Neural cell (in vitro differentiated cells): ENCODE data around the gene SPG11. TPM values are rescaled to one million over a fixed set of nuclear protein-coding genes. Genes with fewer than 3 reads are reported as not detected.

ENCODE experiments used
- H2AFZ ChIP-seq: fragments of 200-600, 300-800 bp; sonication (generic), shearing (Covaris generic); 2 replicates; pipeline ENCODE4 v1.6.0; 2014; ENCODE audit warnings: low read depth, mild to moderate bottlenecking, antibody characterized with exemption, low read length, moderate library complexity
- H3F3A ChIP-seq: fragments of 200-600 bp; shearing (Covaris generic); 2 replicates; pipeline ENCODE4 v1.6.1; 2016; ENCODE audit warnings: mild to moderate bottlenecking, moderate library complexity, mixed read lengths, antibody characterized with exemption, low read length; ENCODE audit not compliant: insufficient read depth, poor library complexity, severe bottlenecking
- H3K27ac ChIP-seq: fragments of 200-600, 300-800 bp; sonication (generic), shearing (Covaris generic); 2 replicates; pipeline ENCODE4 v1.5.1; 2014; ENCODE audit warnings: mild to moderate bottlenecking, low read length, moderate library complexity
- H3K27me3 ChIP-seq: fragments of 300-800, 200-600 bp; sonication (generic), shearing (Covaris generic); 2 replicates; pipeline ENCODE4 v1.6.0; 2014; ENCODE audit warnings: mild to moderate bottlenecking, low read depth, low read length, moderate library complexity; ENCODE audit not compliant: insufficient read depth
- H3K36me3 ChIP-seq: fragments of 300-800, 200-600 bp; sonication (generic), shearing (Covaris generic); 2 replicates; pipeline ENCODE4 v1.5.1; 2014; ENCODE audit warnings: mild to moderate bottlenecking, antibody characterized with exemption, low read length, moderate library complexity; ENCODE audit not compliant: insufficient read depth
- H3K4me2 ChIP-seq: fragments of 300-800, 200-600 bp; sonication (generic), shearing (Covaris generic); 2 replicates; pipeline ENCODE4 v1.6.0; 2014; ENCODE audit warnings: mild to moderate bottlenecking, low read length
- H3K4me3 ChIP-seq: fragments of 300-800, 200-600 bp; sonication (generic), shearing (Covaris generic); 2 replicates; pipeline ENCODE4 v1.5.1; 2014; ENCODE audit warnings: mild to moderate bottlenecking, low read length, moderate library complexity
- H3K79me2 ChIP-seq: fragments of 200-600 bp; shearing (Covaris generic); replicated peaks from 2 replicates; pipeline ENCODE4 v1.6.0; 2014; ENCODE audit warnings: mild to moderate bottlenecking, low read length, moderate library complexity; ENCODE audit not compliant: insufficient read depth
- H3K9ac ChIP-seq: fragments of 300-800, 200-600 bp; sonication (generic), shearing (Covaris generic); 2 replicates; pipeline ENCODE4 v1.6.1; 2016; ENCODE audit warnings: mild to moderate bottlenecking, low read length, mixed read lengths
- H3K9me2 ChIP-seq: fragments of 200-600 bp; shearing (Covaris generic); 2 replicates; pipeline ENCODE4 v1.6.1; 2016; ENCODE audit warnings: mild to moderate bottlenecking, low read length, mixed read lengths; ENCODE audit not compliant: insufficient read depth
- H3K9me3 ChIP-seq: fragments of 200-600, 300-800 bp; sonication (generic), shearing (Covaris generic); 2 replicates; pipeline ENCODE4 v1.6.1; 2016; ENCODE audit warnings: mild to moderate bottlenecking, mixed run types, low read length, moderate library complexity, mixed read lengths
- H4K20me1 ChIP-seq: fragments of 200-600 bp; shearing (Covaris generic); 2 replicates; pipeline ENCODE4 v1.6.1; 2016; ENCODE audit warnings: mild to moderate bottlenecking, mixed run types; ENCODE audit not compliant: insufficient read depth
- EP300 ChIP-seq: fragments of 450-650 bp; conservative IDR thresholded peaks from 2 replicates; pipeline ENCODE4 v1.6.1; 2014; ENCODE audit warnings: antibody characterized with exemption, mild to moderate bottlenecking, moderate library complexity; ENCODE audit not compliant: poor library complexity, severe bottlenecking
- EZH2 ChIP-seq: fragments of 200-600, 300-800 bp; shearing (Covaris generic), sonication (generic); IDR thresholded peaks from 2 replicates; pipeline ENCODE4 v1.6.1; 2014; ENCODE audit warnings: antibody characterized with exemption, low read length, borderline replicate concordance, mild to moderate bottlenecking; ENCODE audit not compliant: insufficient read depth, poor library complexity, severe bottlenecking
- MXI1 ChIP-seq: fragments of 450-650 bp; conservative IDR thresholded peaks from 2 replicates; pipeline ENCODE4 v1.6.1; 2014; ENCODE audit warnings: antibody characterized with exemption, mild to moderate bottlenecking; ENCODE audit not compliant: poor library complexity, severe bottlenecking
- POLR2AphosphoS5 ChIP-seq: IDR thresholded peaks from 2 replicates; pipeline ENCODE4 v1.6.1; 2012
- RAD21 ChIP-seq: fragments of 450-650 bp; conservative IDR thresholded peaks from 2 replicates; pipeline ENCODE4 v1.6.1; 2014; ENCODE audit warnings: antibody characterized with exemption, mild to moderate bottlenecking, moderate library complexity
- SMC3 ChIP-seq: fragments of 450-650 bp; conservative IDR thresholded peaks from 2 replicates; pipeline ENCODE4 v1.6.1; 2014; ENCODE audit warnings: antibody characterized with exemption, mild to moderate bottlenecking, moderate library complexity; ENCODE audit not compliant: poor library complexity
- TAF1 ChIP-seq: IDR thresholded peaks from 2 replicates; pipeline ENCODE4 v1.6.1; 2012; ENCODE audit warnings: low read depth
- polyA plus RNA-seq: library from polyadenylated mRNA; depleted of rRNA; stranded (reverse); fragments of >200 nt; gene quantifications from 2 replicates; pipeline ENCODE4 v1.2.3, GENCODE V29; 2014
- TF ChIP-seq, protein P1 (sequence below): fragments of 450-650 bp; IDR thresholded peaks from 2 replicates; pipeline ENCODE4 v1.5.1; 2014; ENCODE audit warnings: antibody characterized with exemption, mild to moderate bottlenecking, moderate library complexity; ENCODE audit not compliant: poor library complexity, severe bottlenecking
- TF ChIP-seq, protein P2 (sequence below): IDR thresholded peaks from 2 replicates; pipeline ENCODE4 v1.6.1; 2012; ENCODE audit warnings: borderline replicate concordance

SPG11 gene
- polyA plus RNA-seq, 1 donor from 2014 or later = 52.2 TPM

DNA sequence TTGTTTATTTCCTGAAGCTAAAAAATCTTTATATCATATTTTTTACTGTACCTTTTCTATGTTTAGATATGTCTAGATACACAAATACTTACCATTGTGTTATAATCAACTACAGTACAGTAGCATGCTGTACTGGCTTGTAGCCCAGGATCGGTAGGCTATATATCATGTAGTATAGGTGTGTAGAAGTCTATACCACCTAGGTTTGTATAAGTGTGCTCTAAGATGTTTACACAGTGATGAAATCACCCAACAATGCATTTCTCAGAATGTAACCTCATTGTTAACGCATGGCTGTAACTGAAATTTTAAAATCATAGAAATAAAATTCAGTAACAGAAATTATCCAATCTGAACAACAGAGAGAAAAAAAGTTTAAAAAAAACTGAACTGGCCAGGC, 83.4 kb downstream of the SPG11 start:
- no peaks in the 10 kb centered on the region for H3K9me3 ChIP-seq
- no peaks in the 10 kb centered on the region for H3K27me3 ChIP-seq
- H3K9me2 ChIP-seq = no peaks in the 10 kb centered on the region
- TF ChIP-seq, protein P1, sequence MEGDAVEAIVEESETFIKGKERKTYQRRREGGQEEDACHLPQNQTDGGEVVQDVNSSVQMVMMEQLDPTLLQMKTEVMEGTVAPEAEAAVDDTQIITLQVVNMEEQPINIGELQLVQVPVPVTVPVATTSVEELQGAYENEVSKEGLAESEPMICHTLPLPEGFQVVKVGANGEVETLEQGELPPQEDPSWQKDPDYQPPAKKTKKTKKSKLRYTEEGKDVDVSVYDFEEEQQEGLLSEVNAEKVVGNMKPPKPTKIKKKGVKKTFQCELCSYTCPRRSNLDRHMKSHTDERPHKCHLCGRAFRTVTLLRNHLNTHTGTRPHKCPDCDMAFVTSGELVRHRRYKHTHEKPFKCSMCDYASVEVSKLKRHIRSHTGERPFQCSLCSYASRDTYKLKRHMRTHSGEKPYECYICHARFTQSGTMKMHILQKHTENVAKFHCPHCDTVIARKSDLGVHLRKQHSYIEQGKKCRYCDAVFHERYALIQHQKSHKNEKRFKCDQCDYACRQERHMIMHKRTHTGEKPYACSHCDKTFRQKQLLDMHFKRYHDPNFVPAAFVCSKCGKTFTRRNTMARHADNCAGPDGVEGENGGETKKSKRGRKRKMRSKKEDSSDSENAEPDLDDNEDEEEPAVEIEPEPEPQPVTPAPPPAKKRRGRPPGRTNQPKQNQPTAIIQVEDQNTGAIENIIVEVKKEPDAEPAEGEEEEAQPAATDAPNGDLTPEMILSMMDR = no peak
- no peak for TF ChIP-seq POLR2AphosphoS5
- no peak for TF ChIP-seq EP300
- TF ChIP-seq TAF1 = no peak
- TF ChIP-seq EZH2 = no peak
- TF ChIP-seq MXI1 = no peak
- TF ChIP-seq, protein P2, sequence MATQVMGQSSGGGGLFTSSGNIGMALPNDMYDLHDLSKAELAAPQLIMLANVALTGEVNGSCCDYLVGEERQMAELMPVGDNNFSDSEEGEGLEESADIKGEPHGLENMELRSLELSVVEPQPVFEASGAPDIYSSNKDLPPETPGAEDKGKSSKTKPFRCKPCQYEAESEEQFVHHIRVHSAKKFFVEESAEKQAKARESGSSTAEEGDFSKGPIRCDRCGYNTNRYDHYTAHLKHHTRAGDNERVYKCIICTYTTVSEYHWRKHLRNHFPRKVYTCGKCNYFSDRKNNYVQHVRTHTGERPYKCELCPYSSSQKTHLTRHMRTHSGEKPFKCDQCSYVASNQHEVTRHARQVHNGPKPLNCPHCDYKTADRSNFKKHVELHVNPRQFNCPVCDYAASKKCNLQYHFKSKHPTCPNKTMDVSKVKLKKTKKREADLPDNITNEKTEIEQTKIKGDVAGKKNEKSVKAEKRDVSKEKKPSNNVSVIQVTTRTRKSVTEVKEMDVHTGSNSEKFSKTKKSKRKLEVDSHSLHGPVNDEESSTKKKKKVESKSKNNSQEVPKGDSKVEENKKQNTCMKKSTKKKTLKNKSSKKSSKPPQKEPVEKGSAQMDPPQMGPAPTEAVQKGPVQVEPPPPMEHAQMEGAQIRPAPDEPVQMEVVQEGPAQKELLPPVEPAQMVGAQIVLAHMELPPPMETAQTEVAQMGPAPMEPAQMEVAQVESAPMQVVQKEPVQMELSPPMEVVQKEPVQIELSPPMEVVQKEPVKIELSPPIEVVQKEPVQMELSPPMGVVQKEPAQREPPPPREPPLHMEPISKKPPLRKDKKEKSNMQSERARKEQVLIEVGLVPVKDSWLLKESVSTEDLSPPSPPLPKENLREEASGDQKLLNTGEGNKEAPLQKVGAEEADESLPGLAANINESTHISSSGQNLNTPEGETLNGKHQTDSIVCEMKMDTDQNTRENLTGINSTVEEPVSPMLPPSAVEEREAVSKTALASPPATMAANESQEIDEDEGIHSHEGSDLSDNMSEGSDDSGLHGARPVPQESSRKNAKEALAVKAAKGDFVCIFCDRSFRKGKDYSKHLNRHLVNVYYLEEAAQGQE = no peak
- no peak for TF ChIP-seq SMC3
- TF ChIP-seq RAD21 = no peak
- H4K20me1 ChIP-seq = no peaks in the 10 kb centered on the region
- no peak overlapping the region for H3K9ac ChIP-seq
- H3K4me3 ChIP-seq = no peak overlapping the region
- no peak overlapping the region for H2AFZ ChIP-seq
- peaks cover 9% of the 10 kb centered on the region for H3K36me3 ChIP-seq
- H3F3A ChIP-seq = no peaks in the 10 kb centered on the region
- no peak overlapping the region for H3K27ac ChIP-seq
- no peaks in the 10 kb centered on the region for H3K79me2 ChIP-seq
- H3K4me2 ChIP-seq = no peak overlapping the region

DNA sequence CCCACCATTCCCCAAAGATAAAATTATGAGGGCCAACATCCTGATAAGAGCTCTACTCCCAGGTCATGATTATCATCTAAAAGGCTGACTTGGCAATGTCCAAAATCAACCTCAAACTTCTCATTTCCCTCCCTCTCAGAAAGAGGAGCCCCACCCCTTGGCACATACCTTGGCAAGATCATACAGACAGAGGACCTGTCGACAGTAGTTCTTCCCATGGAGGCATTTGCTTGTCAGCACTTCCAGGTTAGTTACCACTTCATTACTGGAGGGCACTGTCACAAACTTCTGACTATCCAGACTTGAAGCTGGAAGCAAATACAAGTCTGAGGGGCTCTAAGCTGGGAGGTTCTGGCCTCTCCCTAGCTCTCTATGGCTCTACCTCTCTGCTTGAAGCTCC, 88.7 kb downstream of the SPG11 start:
- no peak overlapping the region for H2AFZ ChIP-seq
- H3K36me3 ChIP-seq = no peaks in the 10 kb centered on the region
- no peaks in the 10 kb centered on the region for H3K9me3 ChIP-seq
- H3K9me2 ChIP-seq = no peaks in the 10 kb centered on the region
- TF ChIP-seq RAD21 (no peak), EP300 (no peak), SMC3 (no peak), POLR2AphosphoS5 (no peak), MXI1 (no peak), EZH2 (no peak), TAF1 (no peak)
- TF ChIP-seq, protein P2 = no peak
- TF ChIP-seq, protein P1 = no peak
- H3K27ac ChIP-seq = no peak overlapping the region
- no peaks in the 10 kb centered on the region for H4K20me1 ChIP-seq
- H3F3A ChIP-seq = no peaks in the 10 kb centered on the region
- no peak overlapping the region for H3K9ac ChIP-seq
- H3K79me2 ChIP-seq = no peaks in the 10 kb centered on the region
- no peak overlapping the region for H3K4me3 ChIP-seq
- no peaks in the 10 kb centered on the region for H3K27me3 ChIP-seq
- no peak overlapping the region for H3K4me2 ChIP-seq
